GM18868 (cell line): ENCODE data around the gene AEBP2.
"Not testable (repeated sequence)": the region's sequence is repeated elsewhere in the genome, so short reads cannot be mapped to it uniquely, and the experiment has no call there.

Source experiments
- ATAC-seq: cut with Tn5 transposase; IDR thresholded peaks from one replicate; pipeline ENCODE4 v1.9.1; 2021; ENCODE audit warnings: mild to moderate bottlenecking, moderate library complexity; ENCODE audit not compliant: unreplicated experiment

Gene AEBP2

GRCh38 chr12:19439059-19440018 lies at the start of gene AEBP2:
Gene AEBP2, plus strand, starts transcription at chr12:19439492. Its CDS starts 208 bp downstream, at chr12:19439700.
- ATAC-seq = peak; percentile 83

- ATAC-seq = no peak
Observed at GRCh38 chr12:19390051-19390598, 49.2 kb upstream of the AEBP2 start.

- ATAC-seq = not testable (repeated sequence)
Observed at GRCh38 chr12:19392644-19393043, 46.6 kb upstream of the AEBP2 start.

GRCh38 chr12:19394385-19394784 lies 44.9 kb upstream of the AEBP2 start:
- no peak for ATAC-seq

GRCh38 chr12:19397534-19397933 lies 41.8 kb upstream of the AEBP2 start:
- no peak for ATAC-seq

- no peak for ATAC-seq
Observed at GRCh38 chr12:19398376-19399363, 40.6 kb upstream of the AEBP2 start.

GRCh38 chr12:19400649-19401285 lies 38.5 kb upstream of the AEBP2 start:
- ATAC-seq = not testable (repeated sequence)

- ATAC-seq = no peak
Observed at GRCh38 chr12:19402211-19402610, 37.1 kb upstream of the AEBP2 start.

- no peak for ATAC-seq
Observed at GRCh38 chr12:19402743-19403431, 36.4 kb upstream of the AEBP2 start.

GRCh38 chr12:19404242-19404880 lies 34.9 kb upstream of the AEBP2 start:
- no peak for ATAC-seq

GRCh38 chr12:19409376-19409775 lies 29.9 kb upstream of the AEBP2 start:
- no peak for ATAC-seq

GRCh38 chr12:19410211-19410610 lies 29.1 kb upstream of the AEBP2 start:
- ATAC-seq = no peak

- no peak for ATAC-seq
Observed at GRCh38 chr12:19410629-19411185, 28.6 kb upstream of the AEBP2 start.

- ATAC-seq = no peak
Observed at GRCh38 chr12:19411234-19412204, 27.8 kb upstream of the AEBP2 start.

GRCh38 chr12:19412844-19413243 lies 26.4 kb upstream of the AEBP2 start:
- ATAC-seq = no peak

GRCh38 chr12:19413582-19413981 lies 25.7 kb upstream of the AEBP2 start:
- ATAC-seq = not testable (repeated sequence)

GRCh38 chr12:19415563-19415962 lies 23.7 kb upstream of the AEBP2 start:
- ATAC-seq = no peak

- ATAC-seq = no peak
Observed at GRCh38 chr12:19419086-19419485, 20.2 kb upstream of the AEBP2 start.
